ENCODE measurements around the gene ALG1L2. TPM values are rescaled to one million over a fixed set of nuclear protein-coding genes. Genes with fewer than 3 reads are reported as not detected.

Gene ALG1L2
- total and polyA plus RNA-seq, 2 of the 4 experiments (the other 2 are of a cell fraction) = not detected

- Histone ChIP-seq H3K27ac (ENCODE audit: insufficient read depth, low read length) (no peak overlapping the region), H3K4ac (ENCODE audit: low read depth, low read length) (no peak overlapping the region), H2AFZ (replicated peaks; ENCODE audit: low read length, poor library complexity) (no peak overlapping the region), H3K27me3 (ENCODE audit: control insufficient read depth, insufficient read depth, low read length) (no peaks in the 10 kb centered on the region), H4K5ac (ENCODE audit: low read depth, low read length) (no peak overlapping the region), H2AK5ac (ENCODE audit: low read depth, low read length) (no peak overlapping the region), H4K8ac (ENCODE audit: low read depth in 2 of 2, low read length in 2 of 2) (no peak overlapping the region), H3K9ac (ENCODE audit: low read depth, low read length) (no peak overlapping the region), H2AK9ac (replicated peaks; ENCODE audit: low read depth, low read length, poor library complexity) (no peak overlapping the region), H3K36me3 (ENCODE audit: control insufficient read depth, insufficient read depth, low read length) (no peaks in the 10 kb centered on the region), H3K56ac (ENCODE audit: extremely low read depth, insufficient read depth, low read length) (no peak overlapping the region), H3K4me2 (ENCODE audit: low read depth, low read length) (no peak overlapping the region), H3K18ac (ENCODE audit: low read depth, low read length) (no peak overlapping the region), H2BK15ac (ENCODE audit: low read depth, low read length) (no peak overlapping the region), H4K91ac (ENCODE audit: insufficient read depth, low read depth, low read length) (no peak overlapping the region), H3K14ac (replicated peaks; ENCODE audit: low read depth, low read length) (no peak overlapping the region), H3K9me1 (ENCODE audit: insufficient read depth, low read length) (no peaks in the 10 kb centered on the region), H3K9me3 (ENCODE audit: control insufficient read depth, insufficient read depth, low read length) (no peaks in the 10 kb centered on the region), H3K4me1 (ENCODE audit: control insufficient read depth, insufficient read depth, low read length) (no peaks in the 10 kb centered on the region), H2BK20ac (ENCODE audit: low read depth, low read length) (no peak overlapping the region), H3K4me3 (ENCODE audit: insufficient read depth, low read depth, low read length) (no peak overlapping the region), H2BK5ac (ENCODE audit: low read depth, low read length, poor library complexity, severe bottlenecking) (no peak overlapping the region), H3K79me1 (ENCODE audit: low read depth in 1 of 2, low read length in 2 of 2) (no peaks in the 10 kb centered on the region), H2BK120ac (ENCODE audit: low read depth, low read length) (no peak overlapping the region), H3K23ac (ENCODE audit: low read depth, low read length) (no peak overlapping the region), H4K20me1 (ENCODE audit: insufficient read depth, low read length) (no peaks in the 10 kb centered on the region)
- DNase-seq (no peak), ATAC-seq (ENCODE audit: low read depth) (no peak)
- ChIA-PET CTCF (no interaction called here), POLR2A (ENCODE audit: unreplicated experiment) (no interaction called here)
- in situ Hi-C loops (cut with MboI; ENCODE audit: low sequenced_read_pairs) = loop anchor here (25.0 kb wide), 1 partner anchor 455 kb away; no protein-coding TSS in a partner anchor
- no CpG with 5 or more reads among the region's 14 CpGs for WGBS, 2 experiments (ENCODE audit: extremely low coverage in 2 of 2, insufficient read length in 1 of 2)
- no peak for TF ChIP-seq NFE2L2 (IDR thresholded peaks at IDR 0.05; ENCODE audit: low read depth, low read length)
- TF ChIP-seq CEBPB (IDR thresholded peaks at IDR 0.05; ENCODE audit: low read depth, low read length) = no peak
- no peak for TF ChIP-seq MAFK (IDR thresholded peaks at IDR 0.05; ENCODE audit: low read depth, low read length)
- no peak for TF ChIP-seq USF2 (IDR thresholded peaks at IDR 0.05; ENCODE audit: low read depth, low read length)
- no peak for TF ChIP-seq CHD1 (IDR thresholded peaks at IDR 0.05; ENCODE audit: low read depth, low read length)
- no peak for TF ChIP-seq MXI1 (IDR thresholded peaks at IDR 0.05; ENCODE audit: borderline replicate concordance, low read depth, low read length)
- TF ChIP-seq MAZ (IDR thresholded peaks at IDR 0.05; ENCODE audit: borderline replicate concordance, low read depth, low read length) = no peak
- no peak for TF ChIP-seq BHLHE40 (IDR thresholded peaks at IDR 0.05; ENCODE audit: low read depth, low read length)
- no peak for TF ChIP-seq ELK1 (IDR thresholded peaks at IDR 0.05; ENCODE audit: borderline replicate concordance, low read depth, low read length)
- TF ChIP-seq FOS (IDR thresholded peaks at IDR 0.05; ENCODE audit: low read depth, low read length) = no peak
- TF ChIP-seq RAD21 (IDR thresholded peaks at IDR 0.05; ENCODE audit: low read length) = no peak
- TF ChIP-seq RCOR1 (IDR thresholded peaks at IDR 0.05; ENCODE audit: insufficient replicate concordance, low read length) = no peak
- no peak for TF ChIP-seq RFX5 (IDR thresholded peaks at IDR 0.05; ENCODE audit: low read depth, low read length)
- TF ChIP-seq SMC3 (IDR thresholded peaks at IDR 0.05; ENCODE audit: low read depth, low read length) = no peak
- TF ChIP-seq CTCF (conservative IDR thresholded peaks at IDR 0.05; ENCODE audit: low read depth, low read length) = no peak
- no peak for TF ChIP-seq POLR2A (IDR thresholded peaks at IDR 0.05; ENCODE audit: low read depth, low read length)
- dilution Hi-C loops (cut with HindIII; ENCODE audit: low sequenced_read_pairs, unreplicated experiment) = no loop called here
- BruUV-seq (replicated peaks) = no TSS peak
- intact Hi-C loops (cut with micrococcal nuclease) = no loop called here
Measured at GRCh38 chr3:130091958-130092357, 10.3 kb downstream of the ALG1L2 start.
